SU-DHL-6 (cell line): ENCODE data around the gene ADARB2.

Experiments
- H2AFZ ChIP-seq: fragments of 200-600 bp; sonication (generic); 2 replicates; pipeline ENCODE4 v1.6.1; 2014; ENCODE audit warnings: low read depth, mild to moderate bottlenecking, moderate library complexity, mixed read lengths, antibody characterized with exemption, low read length; ENCODE audit not compliant: severe bottlenecking
- H3F3A ChIP-seq: fragments of 200-600 bp; shearing (Covaris generic); 2 replicates; pipeline ENCODE4 v1.6.0; 2016; ENCODE audit warnings: antibody characterized with exemption, mild to moderate bottlenecking; ENCODE audit not compliant: insufficient read depth
- H3K27ac ChIP-seq: fragments of 200-600 bp; sonication (generic); 2 replicates; pipeline ENCODE4 v1.5.1; 2016; ENCODE audit warnings: low read depth, mild to moderate bottlenecking, low read length, moderate library complexity, mixed read lengths
- H3K27me3 ChIP-seq: fragments of 200-600 bp; sonication (generic), shearing (Covaris generic); 2 replicates; pipeline ENCODE4 v1.6.0; 2014; ENCODE audit warnings: mild to moderate bottlenecking, low read length
- H3K36me3 ChIP-seq: fragments of 200-600 bp; sonication (generic); 2 replicates; pipeline ENCODE4 v1.6.1; 2014; ENCODE audit warnings: mild to moderate bottlenecking, low read length, mixed read lengths
- H3K4me2 ChIP-seq: fragments of 300-600, 200-600 bp; shearing (Covaris generic), sonication (generic); 2 replicates; pipeline ENCODE4 v1.6.0; 2014; ENCODE audit warnings: low read length, low read depth, mild to moderate bottlenecking; ENCODE audit not compliant: poor library complexity, severe bottlenecking
- H3K4me3 ChIP-seq: fragments of 200-600 bp; sonication (generic); 2 replicates; pipeline ENCODE4 v1.5.1; 2014; ENCODE audit warnings: antibody characterized with exemption, low read length, mild to moderate bottlenecking, mixed read lengths; ENCODE audit not compliant: insufficient read depth, poor library complexity, severe bottlenecking
- H3K79me2 ChIP-seq: fragments of 200-600 bp; sonication (generic); 2 replicates; pipeline ENCODE4 v1.6.1; 2014; ENCODE audit warnings: mild to moderate bottlenecking, low read length, moderate library complexity; ENCODE audit not compliant: insufficient read depth
- H3K9ac ChIP-seq: fragments of 200-600 bp; sonication (generic); 2 replicates; pipeline ENCODE4 v1.7.0; 2014; ENCODE audit warnings: mild to moderate bottlenecking, low read length
- H3K9me2 ChIP-seq: fragments of 200-600 bp; sonication (generic); replicated peaks from 2 replicates; pipeline ENCODE4 v1.6.1; 2014; ENCODE audit warnings: low read length; ENCODE audit not compliant: insufficient read depth
- H3K9me3 ChIP-seq: fragments of 200-600 bp; sonication (generic); 2 replicates; pipeline ENCODE4 v1.6.1; 2014; ENCODE audit warnings: low read length, mixed read lengths; ENCODE audit not compliant: insufficient read depth
- H4K20me1 ChIP-seq: fragments of 200-600 bp; sonication (generic); 2 replicates; pipeline ENCODE4 v1.6.1; 2014; ENCODE audit warnings: low read depth, mild to moderate bottlenecking, antibody characterized with exemption, low read length, moderate library complexity, mixed read lengths
- EZH2phosphoT487 ChIP-seq: fragments of 200-600 bp; sonication (generic), shearing (Covaris generic); conservative IDR thresholded peaks from 2 replicates; pipeline ENCODE4 v1.6.1; 2018; ENCODE audit warnings: mild to moderate bottlenecking, antibody characterized with exemption, low read length, moderate library complexity, mixed read lengths
- TF ChIP-seq, protein P1 (sequence below): fragments of 200-600 bp; sonication (generic); IDR thresholded peaks from one replicate; pipeline ENCODE4 v1.5.1; 2017; ENCODE audit warnings: antibody characterized with exemption, mild to moderate bottlenecking, low read length, moderate library complexity; ENCODE audit not compliant: insufficient read depth, poor library complexity, severe bottlenecking

ADARB2 gene

GRCh38 chr10:1195828-1196227 is 541.5 kb downstream of the ADARB2 start:
- Histone ChIP-seq H3K4me2 (no peak overlapping the region), H3K27me3 (no peaks in the 10 kb centered on the region), H3F3A (no peaks in the 10 kb centered on the region), H4K20me1 (no peaks in the 10 kb centered on the region; the same call in 1 of the 2 replicates), H2AFZ (no peak overlapping the region), H3K9me2 (no peaks in the 10 kb centered on the region), H3K4me3 (no peak overlapping the region), H3K9me3 (no peaks in the 10 kb centered on the region), H3K36me3 (no peaks in the 10 kb centered on the region), H3K27ac (no peak overlapping the region), H3K9ac (no peak overlapping the region), H3K79me2 (no peaks in the 10 kb centered on the region)
- TF ChIP-seq, protein P1, sequence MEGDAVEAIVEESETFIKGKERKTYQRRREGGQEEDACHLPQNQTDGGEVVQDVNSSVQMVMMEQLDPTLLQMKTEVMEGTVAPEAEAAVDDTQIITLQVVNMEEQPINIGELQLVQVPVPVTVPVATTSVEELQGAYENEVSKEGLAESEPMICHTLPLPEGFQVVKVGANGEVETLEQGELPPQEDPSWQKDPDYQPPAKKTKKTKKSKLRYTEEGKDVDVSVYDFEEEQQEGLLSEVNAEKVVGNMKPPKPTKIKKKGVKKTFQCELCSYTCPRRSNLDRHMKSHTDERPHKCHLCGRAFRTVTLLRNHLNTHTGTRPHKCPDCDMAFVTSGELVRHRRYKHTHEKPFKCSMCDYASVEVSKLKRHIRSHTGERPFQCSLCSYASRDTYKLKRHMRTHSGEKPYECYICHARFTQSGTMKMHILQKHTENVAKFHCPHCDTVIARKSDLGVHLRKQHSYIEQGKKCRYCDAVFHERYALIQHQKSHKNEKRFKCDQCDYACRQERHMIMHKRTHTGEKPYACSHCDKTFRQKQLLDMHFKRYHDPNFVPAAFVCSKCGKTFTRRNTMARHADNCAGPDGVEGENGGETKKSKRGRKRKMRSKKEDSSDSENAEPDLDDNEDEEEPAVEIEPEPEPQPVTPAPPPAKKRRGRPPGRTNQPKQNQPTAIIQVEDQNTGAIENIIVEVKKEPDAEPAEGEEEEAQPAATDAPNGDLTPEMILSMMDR = no peak
- TF ChIP-seq EZH2phosphoT487 = no peak

DNA sequence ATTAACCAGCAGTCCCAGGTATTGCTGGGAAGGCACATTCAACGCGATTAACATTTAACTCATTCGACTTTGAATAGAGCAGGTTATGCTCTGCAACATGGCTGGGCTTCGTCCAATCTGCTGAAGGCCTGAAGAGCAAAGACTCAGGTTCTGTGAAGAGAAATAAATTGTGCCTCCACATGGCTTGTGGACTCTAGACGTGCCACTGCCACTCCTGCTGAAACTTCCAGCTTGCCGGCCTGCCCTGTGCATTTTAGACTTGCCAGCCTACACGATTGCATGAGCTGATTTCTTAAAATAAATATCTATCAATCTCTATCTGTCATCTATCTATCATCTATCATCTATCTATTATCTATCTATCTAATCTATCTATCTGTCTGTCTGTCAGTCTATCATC is 543.2 kb downstream of the ADARB2 start:
- H3K27ac ChIP-seq = no peak overlapping the region
- no peak overlapping the region for H3K4me3 ChIP-seq
- no peaks in the 10 kb centered on the region for H3K9me2 ChIP-seq
- H3K27me3 ChIP-seq = no peaks in the 10 kb centered on the region
- H3K4me2 ChIP-seq = no peak overlapping the region
- TF ChIP-seq EZH2phosphoT487 = no peak
- TF ChIP-seq, protein P1 = no peak
- no peaks in the 10 kb centered on the region for H3K79me2 ChIP-seq
- no peaks in the 10 kb centered on the region for H3F3A ChIP-seq
- no peak overlapping the region for H2AFZ ChIP-seq
- no peaks in the 10 kb centered on the region for H3K36me3 ChIP-seq
- no peaks in the 10 kb centered on the region for H3K9me3 ChIP-seq
- H4K20me1 ChIP-seq = no peaks in the 10 kb centered on the region; the same call in 1 of the 2 replicates
- no peak overlapping the region for H3K9ac ChIP-seq

GRCh38 chr10:1193561-1193960 is 543.8 kb downstream of the ADARB2 start:
- H3K9ac ChIP-seq = no peak overlapping the region
- TF ChIP-seq EZH2phosphoT487 = no peak
- TF ChIP-seq, protein P1 = no peak
- no peak overlapping the region for H3K27ac ChIP-seq
- H3K27me3 ChIP-seq = no peaks in the 10 kb centered on the region
- H3K79me2 ChIP-seq = no peaks in the 10 kb centered on the region
- no peak overlapping the region for H3K4me3 ChIP-seq
- H2AFZ ChIP-seq = no peak overlapping the region
- H3K4me2 ChIP-seq = no peak overlapping the region
- no peaks in the 10 kb centered on the region for H3K9me3 ChIP-seq
- no peaks in the 10 kb centered on the region for H3K36me3 ChIP-seq
- no peaks in the 10 kb centered on the region for H3F3A ChIP-seq
- no peaks in the 10 kb centered on the region for H3K9me2 ChIP-seq
- H4K20me1 ChIP-seq = no peaks in the 10 kb centered on the region; the same call in 1 of the 2 replicates

- Histone ChIP-seq H3K36me3 (no peaks in the 10 kb centered on the region), H3K79me2 (no peaks in the 10 kb centered on the region), H3K27ac (no peak overlapping the region), H3F3A (no peaks in the 10 kb centered on the region), H2AFZ (no peak overlapping the region), H3K4me3 (no peak overlapping the region), H3K9me2 (no peaks in the 10 kb centered on the region), H3K9me3 (no peaks in the 10 kb centered on the region), H3K9ac (no peak overlapping the region), H3K4me2 (no peak overlapping the region), H3K27me3 (no peaks in the 10 kb centered on the region), H4K20me1 (no peaks in the 10 kb centered on the region; the same call in 1 of the 2 replicates)
- TF ChIP-seq, protein P1 = no peak
Observed at GRCh38 chr10:1191752-1192151, 545.6 kb downstream of the ADARB2 start.
